Measurements from ENCODE around the gene ADGRB3.

Gene ADGRB3

GRCh38 chr6:68710916-68711315 is 75.8 kb downstream of the ADGRB3 start:
- TF ChIP-seq CTCF (IDR thresholded peaks at IDR 0.05) = no peak
- no peaks in the 10 kb centered on the region for H3K9me3 ChIP-seq
- no peak overlapping the region for H3K4me3 ChIP-seq (ENCODE audit: low read depth in 1 of 2, low read length in 1 of 2)
- H3K27me3 ChIP-seq = no peaks in the 10 kb centered on the region
- H3K4me1 ChIP-seq (ENCODE audit: control insufficient read depth in 1 of 2, insufficient read depth in 1 of 2, low read depth in 1 of 2, low read length in 1 of 2) = no peaks in the 10 kb centered on the region
- no peaks in the 10 kb centered on the region for H3K36me3 ChIP-seq
- no peak overlapping the region for H3K27ac ChIP-seq

DNA sequence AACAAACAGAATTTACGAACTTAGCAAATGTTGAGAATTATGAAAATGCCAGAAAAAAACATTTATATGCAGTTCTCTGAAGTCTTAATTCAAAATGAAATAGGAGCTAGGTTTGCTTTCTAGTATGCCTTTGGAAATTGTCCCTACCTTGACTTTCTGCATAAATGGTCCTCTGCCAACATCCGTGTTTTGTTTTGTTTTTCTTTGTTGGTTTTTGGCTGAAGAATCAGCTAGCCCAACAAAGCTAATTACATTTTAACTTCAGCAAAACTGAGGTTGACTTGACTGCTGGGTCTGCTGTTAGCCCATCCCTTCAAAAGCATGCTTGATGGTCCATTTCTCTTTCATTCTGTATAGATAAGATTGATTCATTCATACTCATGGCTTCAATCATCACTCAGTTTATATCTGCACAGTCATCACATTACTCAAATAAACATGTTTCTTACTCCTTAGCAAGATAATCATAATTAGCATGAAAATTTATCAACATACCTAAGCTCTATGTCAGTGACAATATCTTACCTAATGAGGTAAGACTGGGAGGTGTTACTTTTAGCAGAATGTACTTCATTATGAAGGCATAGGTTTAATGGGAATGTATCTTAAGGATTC is 76.4 kb downstream of the ADGRB3 start:
- H3K9me3 ChIP-seq = no peaks in the 10 kb centered on the region
- H3K27ac ChIP-seq = no peak overlapping the region
- H3K4me1 ChIP-seq (ENCODE audit: control insufficient read depth in 1 of 2, insufficient read depth in 1 of 2, low read depth in 1 of 2, low read length in 1 of 2) = no peaks in the 10 kb centered on the region
- no peak for TF ChIP-seq CTCF (IDR thresholded peaks at IDR 0.05)
- no peaks in the 10 kb centered on the region for H3K36me3 ChIP-seq
- no peak overlapping the region for H3K4me3 ChIP-seq (ENCODE audit: low read depth in 1 of 2, low read length in 1 of 2)
- no peaks in the 10 kb centered on the region for H3K27me3 ChIP-seq

- H3K4me1 ChIP-seq (ENCODE audit: control insufficient read depth in 1 of 2, insufficient read depth in 1 of 2, low read depth in 1 of 2, low read length in 1 of 2) = no peaks in the 10 kb centered on the region
- TF ChIP-seq CTCF (IDR thresholded peaks at IDR 0.05) = no peak
- no peaks in the 10 kb centered on the region for H3K27me3 ChIP-seq
- no peaks in the 10 kb centered on the region for H3K36me3 ChIP-seq
- H3K9me3 ChIP-seq = no peaks in the 10 kb centered on the region
- H3K4me3 ChIP-seq (ENCODE audit: low read depth in 1 of 2, low read length in 1 of 2) = no peak overlapping the region
- H3K27ac ChIP-seq = no peak overlapping the region
Measured at GRCh38 chr6:68716620-68717019, 81.5 kb downstream of the ADGRB3 start.

DNA sequence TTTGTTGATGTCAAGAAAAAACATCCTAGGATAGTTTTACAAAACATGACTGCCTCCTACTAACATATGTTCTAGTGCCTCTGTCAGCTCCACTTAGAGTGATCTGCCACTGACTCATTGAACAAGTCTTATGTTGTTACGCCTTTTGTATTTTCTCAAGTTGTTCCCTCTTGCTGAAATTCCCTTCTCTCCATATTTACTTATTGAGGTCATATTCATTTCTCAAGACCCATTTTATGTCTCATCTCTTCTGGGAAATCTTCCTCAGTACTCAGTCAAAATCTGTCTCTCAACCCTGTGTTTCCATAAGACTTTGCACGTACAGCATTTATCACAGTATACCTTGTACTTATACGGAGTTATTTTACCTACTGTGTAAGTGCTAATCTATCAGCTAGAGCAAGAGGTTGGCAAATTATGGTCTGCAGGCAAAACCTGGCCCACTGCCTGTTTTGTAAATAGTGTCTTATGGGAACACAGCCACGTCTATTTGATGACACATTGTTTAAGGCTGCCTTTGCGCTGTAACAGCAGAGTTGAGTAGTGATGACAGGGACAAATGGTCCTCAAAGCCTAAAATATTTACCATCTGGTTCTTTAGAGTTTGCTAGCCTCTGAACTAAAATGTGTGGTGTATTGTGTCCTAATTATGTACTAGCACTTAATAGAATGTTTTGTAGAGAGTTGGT is 83.4 kb downstream of the ADGRB3 start:
- Histone ChIP-seq H3K4me3 (ENCODE audit: low read depth in 1 of 2, low read length in 1 of 2) (no peak overlapping the region), H3K27me3 (no peaks in the 10 kb centered on the region), H3K27ac (no peak overlapping the region), H3K4me1 (ENCODE audit: control insufficient read depth in 1 of 2, insufficient read depth in 1 of 2, low read depth in 1 of 2, low read length in 1 of 2) (no peaks in the 10 kb centered on the region), H3K36me3 (no peaks in the 10 kb centered on the region), H3K9me3 (no peaks in the 10 kb centered on the region)
- TF ChIP-seq CTCF (IDR thresholded peaks at IDR 0.05) = no peak

DNA sequence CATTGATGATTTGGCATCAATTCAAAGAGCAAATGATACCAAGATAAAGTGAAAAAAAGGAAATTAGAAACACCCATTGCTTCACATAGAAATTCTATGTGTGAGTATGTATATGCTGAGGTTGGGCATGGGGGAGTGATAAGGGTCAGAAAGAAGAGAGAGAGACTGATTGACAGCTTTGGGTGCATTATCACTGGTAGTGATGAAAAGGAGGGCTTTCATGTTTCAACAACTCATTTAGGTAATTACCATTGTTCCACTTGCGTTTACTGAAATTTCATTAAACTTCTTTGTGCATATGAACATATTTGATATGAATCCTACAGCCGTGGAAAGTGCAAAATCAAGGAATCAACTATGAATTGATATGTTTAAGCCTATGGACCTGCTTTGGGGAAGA is 84.7 kb downstream of the ADGRB3 start:
- no peaks in the 10 kb centered on the region for H3K4me1 ChIP-seq (ENCODE audit: control insufficient read depth in 1 of 2, insufficient read depth in 1 of 2, low read depth in 1 of 2, low read length in 1 of 2)
- H3K4me3 ChIP-seq (ENCODE audit: low read depth in 1 of 2, low read length in 1 of 2) = no peak overlapping the region
- H3K9me3 ChIP-seq = no peaks in the 10 kb centered on the region
- no peaks in the 10 kb centered on the region for H3K36me3 ChIP-seq
- no peak for TF ChIP-seq CTCF (IDR thresholded peaks at IDR 0.05)
- H3K27me3 ChIP-seq = no peaks in the 10 kb centered on the region
- no peak overlapping the region for H3K27ac ChIP-seq

Measured in neutrophil (primary cell).